H1 (cell line): ENCODE results near the gene CD79A. TPM values are rescaled to one million over a fixed set of nuclear protein-coding genes. Genes with fewer than 3 reads are reported as not detected.

ENCODE experiments used
- CTCF ChIA-PET: fragments of 300-600 bp; sonication (Branson Sonifier 250); formaldehyde crosslinking; loops from one replicate; lab custom pipeline; 2021; ENCODE audit not compliant: partially characterized antibody; lab: Charles Lee
- POLR2A ChIA-PET: fragments of 300-600 bp; sonication (Branson Sonifier 250); formaldehyde crosslinking; loops from one replicate; lab custom pipeline; 2021; ENCODE audit warnings: inconsistent platforms; ENCODE audit not compliant: partially characterized antibody; lab: Charles Lee
- DNase-seq, 2 experiments: peaks; one replicate each; pipeline versions ENCODE4 v3.0.0 to v3.0.0-alpha.2; 2010 to 2022; ENCODE audit warnings: low spot score in 2 of 2, low read depth in 1 of 2, mixed read lengths in 1 of 2
- FAIRE-seq: peaks from 2 replicates; lab custom pipeline; 2011; peaks lifted over from hg19 to GRCh38; lab: Jason Lieb, UNC
- H2AFZ ChIP-seq: 2 replicates; pipeline ENCODE4 v1.8.1; 2012; ENCODE audit warnings: low read length, inconsistent platforms
- H2AK5ac ChIP-seq: 2 replicates; pipeline ENCODE4 v1.6.1; 2013; ENCODE audit warnings: low read depth, low read length
- H2BK120ac ChIP-seq: replicated peaks from 2 replicates; pipeline ENCODE3; 2013; ENCODE audit warnings: low read depth, low read length, inconsistent platforms
- H2BK12ac ChIP-seq: 2 replicates; pipeline ENCODE4 v1.6.1; 2013; ENCODE audit warnings: low read depth, low read length
- H2BK15ac ChIP-seq: 2 replicates; pipeline ENCODE4 v1.6.1; 2013; ENCODE audit warnings: low read length
- H2BK20ac ChIP-seq: 2 replicates; pipeline ENCODE4 v1.6.1; 2013; ENCODE audit warnings: low read length
- H2BK5ac ChIP-seq: 2 replicates; pipeline ENCODE4 v1.6.1; 2013; ENCODE audit warnings: low read depth, low read length
- H3K14ac ChIP-seq: 2 replicates; pipeline ENCODE4 v1.6.1; 2013; ENCODE audit warnings: inconsistent platforms; ENCODE audit not compliant: insufficient read length
- H3K18ac ChIP-seq: 2 replicates; pipeline ENCODE4 v1.6.1; 2013; ENCODE audit warnings: low read length; ENCODE audit errors: extremely low read depth
- H3K23ac ChIP-seq: 2 replicates; pipeline ENCODE4 v1.6.1; 2013; ENCODE audit warnings: inconsistent platforms; ENCODE audit not compliant: insufficient read length
- H3K23me2 ChIP-seq: 2 replicates; pipeline ENCODE4 v1.6.1; 2013; ENCODE audit warnings: low read depth, low read length
- H3K27ac ChIP-seq: 2 replicates; pipeline ENCODE4 v1.6.1; 2011; ENCODE audit warnings: low read depth, low read length, inconsistent platforms
- H3K27me3 ChIP-seq, 4 experiments: replicated peaks in 1 of 4; 1 replicate in 1 of 4; 2 replicates in 3 of 4; pipeline versions ENCODE4 v1.6.1 to v1.8.1; 2011 to 2013; ENCODE audit warnings: low read length in 3 of 4, mild to moderate bottlenecking in 3 of 4, inconsistent platforms in 2 of 4, mixed read lengths in 2 of 4, moderate library complexity in 1 of 4; ENCODE audit not compliant: control insufficient read depth in 3 of 4, insufficient read depth in 3 of 4; ENCODE audit errors: extremely low read depth in 1 of 4
- H3K36me3 ChIP-seq, 4 experiments: 2 replicates each; pipeline versions ENCODE4 v1.6.1 to v1.8.1; 2011 to 2013; ENCODE audit warnings: mild to moderate bottlenecking in 4 of 4, low read length in 3 of 4, moderate library complexity in 2 of 4, control low read depth in 1 of 4, inconsistent platforms in 1 of 4; ENCODE audit not compliant: insufficient read depth in 4 of 4, control insufficient read depth in 2 of 4
- H3K4ac ChIP-seq: replicated peaks from 2 replicates; pipeline ENCODE3; 2013; ENCODE audit warnings: low read length, low read depth, mixed read lengths, inconsistent platforms; ENCODE audit not compliant: insufficient read length
- H3K4me1 ChIP-seq, 4 experiments: replicated peaks in 1 of 4; 1 replicate in 1 of 4; 2 replicates in 3 of 4; pipeline versions ENCODE4 v1.6.1 to v1.8.1; 2011 to 2013; ENCODE audit warnings: low read length in 3 of 4, inconsistent platforms in 2 of 4, mixed read lengths in 1 of 4; ENCODE audit not compliant: insufficient read depth in 4 of 4, control insufficient read depth in 3 of 4
- H3K4me2 ChIP-seq, 2 experiments: 2 replicates each; pipeline versions ENCODE4 v1.6.1 to v1.8.1; 2011 to 2013; ENCODE audit warnings: low read depth in 2 of 2, low read length in 2 of 2, control low read depth in 1 of 2, inconsistent platforms in 1 of 2, mild to moderate bottlenecking in 1 of 2; ENCODE audit not compliant: insufficient read depth in 1 of 2
- H3K4me3 ChIP-seq, 4 experiments: fragments of 200-600, 300-600 bp in 1 of 4; sonication (generic), shearing (Covaris generic), sonication (Bioruptor Twin) in 1 of 4; 2 replicates each; pipeline versions ENCODE4 v1.5.1 to v1.8.1; 2011 to 2016; ENCODE audit warnings: low read length in 4 of 4, low read depth in 3 of 4, control low read depth in 2 of 4, inconsistent platforms in 2 of 4, mild to moderate bottlenecking in 2 of 4, mixed read lengths in 1 of 4, moderate library complexity in 1 of 4; ENCODE audit not compliant: insufficient read depth in 2 of 4; ENCODE audit errors: extremely low read depth in 1 of 4
- H3K56ac ChIP-seq: replicated peaks from 2 replicates; pipeline ENCODE3; 2013; ENCODE audit warnings: low read depth, mild to moderate bottlenecking, mixed read lengths, low read length, inconsistent platforms; ENCODE audit not compliant: insufficient read length
- H3K79me1 ChIP-seq: 2 replicates; pipeline ENCODE4 v1.6.1; 2013; ENCODE audit warnings: low read depth, low read length, control low read depth
- H3K79me2 ChIP-seq, 2 experiments: 2 replicates each; pipeline versions ENCODE4 v1.6.1 to v1.8.1; 2012 to 2013; ENCODE audit warnings: low read length in 2 of 2, mild to moderate bottlenecking in 2 of 2, inconsistent platforms in 1 of 2; ENCODE audit not compliant: insufficient read depth in 2 of 2, control insufficient read depth in 1 of 2
- H3K9ac ChIP-seq, 4 experiments: replicated peaks in 1 of 4; 1 replicate in 1 of 4; 2 replicates in 3 of 4; pipeline versions ENCODE4 v1.6.1 to v1.8.1; 2011 to 2013; ENCODE audit warnings: low read depth in 3 of 4, low read length in 3 of 4, control low read depth in 2 of 4, mild to moderate bottlenecking in 2 of 4, moderate library complexity in 2 of 4, inconsistent platforms in 1 of 4; ENCODE audit errors: extremely low read depth in 1 of 4
- H3K9me3 ChIP-seq, 2 experiments: 2 replicates each; pipeline versions ENCODE4 v1.6.1 to v1.8.1; 2012 to 2013; ENCODE audit warnings: mild to moderate bottlenecking in 2 of 2, moderate library complexity in 2 of 2, control low read depth in 1 of 2, inconsistent platforms in 1 of 2, low read depth in 1 of 2, low read length in 1 of 2, mixed read lengths in 1 of 2; ENCODE audit not compliant: insufficient read depth in 2 of 2
- H4K20me1 ChIP-seq, 2 experiments: replicated peaks in 1 of 2; 2 replicates each; pipeline versions ENCODE3 to v1.8.1; 2011 to 2013; ENCODE audit warnings: inconsistent platforms in 2 of 2, low read length in 2 of 2, mild to moderate bottlenecking in 1 of 2; ENCODE audit not compliant: insufficient read depth in 2 of 2, control insufficient read depth in 1 of 2
- H4K5ac ChIP-seq: 2 replicates; pipeline ENCODE4 v1.6.1; 2013; ENCODE audit warnings: low read length, low read depth, mixed read lengths, inconsistent platforms; ENCODE audit not compliant: insufficient read length
- H4K8ac ChIP-seq: 2 replicates; pipeline ENCODE4 v1.8.0; 2013; ENCODE audit warnings: mild to moderate bottlenecking, moderate library complexity, low read length, inconsistent platforms; ENCODE audit not compliant: insufficient read depth; ENCODE audit errors: extremely low read depth
- H4K91ac ChIP-seq: replicated peaks from 2 replicates; pipeline ENCODE3; 2013; ENCODE audit warnings: low read length, mixed read lengths, inconsistent platforms; ENCODE audit not compliant: insufficient read length
- CHD1 ChIP-seq: IDR thresholded peaks from 2 replicates; pipeline ENCODE4 v1.6.1; 2012; ENCODE audit warnings: low read depth, low read length, improper control_type of control experiment
- CREB1 ChIP-seq: IDR thresholded peaks from 2 replicates; pipeline ENCODE4 v1.6.1; 2012; ENCODE audit warnings: inconsistent platforms
- HDAC6 ChIP-seq: IDR thresholded peaks from one replicate; pipeline ENCODE4 v1.7.1; 2012; ENCODE audit warnings: low read depth, mild to moderate bottlenecking, inconsistent platforms, low read length, moderate library complexity
- MAFK ChIP-seq: IDR thresholded peaks from 2 replicates; pipeline ENCODE4 v1.6.1; 2012; ENCODE audit warnings: low read depth, mild to moderate bottlenecking, improper control_type of control experiment, low read length
- SIX5 ChIP-seq: IDR thresholded peaks from 2 replicates; pipeline ENCODE4 v1.6.1; 2011; ENCODE audit warnings: mild to moderate bottlenecking, low read depth, low read length
- SP1 ChIP-seq: IDR thresholded peaks from 2 replicates; pipeline ENCODE4 v1.6.1; 2011; ENCODE audit warnings: low read depth, low read length
- WGBS, 2 experiments: shearing (Covaris generic) in 1 of 2; methylation state at CpG; one replicate each; pipeline versions ENCODE4 v1.1.6 to v1.1.7; 2013 to 2015; ENCODE audit warnings: low lambda C conversion rate in 2 of 2, mixed read lengths in 2 of 2, inconsistent platforms in 1 of 2, low coverage in 1 of 2, missing lambda C conversion rate in 1 of 2; ENCODE audit not compliant: insufficient replicate concordance in 2 of 2, insufficient coverage in 1 of 2, insufficient read length in 1 of 2; ENCODE audit errors: extremely low coverage in 1 of 2, missing lambda C conversion rate in 1 of 2; 5-methylcytosine and 5-hydroxymethylcytosine counted together
- polyA plus RNA-seq, 7 experiments: library from polyadenylated mRNA; depleted of rRNA in 3 of 7; stranded (reverse) in 5 of 7; unstranded in 2 of 7; fragments of >200 nt in 5 of 7; fragments of 200-250 nt in 2 of 7; gene quantifications; 1 replicate in 5 of 7; 2 replicates in 1 of 7; 4 replicates in 1 of 7; pipeline versions ENCODE4 v1.2.1 to v1.2.3, GENCODE V29; 2011 to 2013; ENCODE audit warnings: missing spikeins in 2 of 7, mixed read lengths in 2 of 7
- total RNA-seq: library from RNA; stranded (reverse); fragmentation: NEBNext Ultra II Directional; extraction: Animal tissue kit (Norgen Biotek cat#: 25700); gene quantifications from 2 replicates; pipeline ENCODE4 v1.2.1, GENCODE V29; 2021

Gene CD79A
- total and polyA plus RNA-seq, 2 of the 8 experiments (the other 6 are each of a cell fraction or from before 2014, with no cell fraction given): 0.54 to 0.77 TPM

GRCh38 chr19:41868989-41869300, 8.1 kb upstream of the CD79A start:
- no peak overlapping the region for H2BK120ac ChIP-seq
- H3K4me1 ChIP-seq: peaks cover 0 to 5% (median 2%) of the 10 kb centered on the region in 4 experiments; a peak in 5 of 7 replicates
- ChIA-PET CTCF (interaction anchor here (0.9 kb wide), 1 partner anchor 69 kb away, joined by 3 read pairs; no protein-coding TSS in a partner anchor), POLR2A (interaction anchor here (0.6 to 13.9 kb wide), 16 partner anchors 11 to 692 kb away, joined by 3 to 298 read pairs (median 6); partner anchors contain the start of genes ARHGEF1, B9D2, RABAC1 and RPS19)
- H3K27ac ChIP-seq: no peak overlapping the region
- H3K27me3 ChIP-seq: no peaks in the 10 kb centered on the region
- DNase-seq: no peak
- H3K56ac ChIP-seq: no peak overlapping the region
- H3K9ac ChIP-seq: no peak overlapping the region
- no peak overlapping the region for H2AK5ac ChIP-seq
- H3K79me2 ChIP-seq: peaks cover 0 to 37% of the 10 kb centered on the region in 2 experiments; a peak in 3 of 4 replicates
- H2AFZ ChIP-seq: no peak overlapping the region
- no peak overlapping the region for H3K23ac ChIP-seq
- H4K8ac ChIP-seq: no peak overlapping the region
- H3K4ac ChIP-seq: no peak overlapping the region
- no peaks in the 10 kb centered on the region for H3K23me2 ChIP-seq
- no peak overlapping the region for H2BK20ac ChIP-seq
- no peak overlapping the region for H3K18ac ChIP-seq
- no peak for FAIRE-seq
- TF ChIP-seq MAFK (no peak), CHD1 (no peak), SP1 (no peak), SIX5 (no peak), HDAC6 (no peak), CREB1 (no peak)
- 96% methylated on average over 10 of the region's 12 CpGs; no CpG with 5 or more reads in 1 of the 2 experiments for WGBS, 2 experiments
- H4K91ac ChIP-seq: no peak overlapping the region
- H3K79me1 ChIP-seq: peaks cover 16% of the 10 kb centered on the region
- H2BK12ac ChIP-seq: no peak overlapping the region
- H2BK5ac ChIP-seq: no peak overlapping the region
- no peaks in the 10 kb centered on the region for H3K9me3 ChIP-seq
- no peak overlapping the region for H4K5ac ChIP-seq
- peaks cover 43 to 76% (median 66%) of the 10 kb centered on the region in 4 experiments for H3K36me3 ChIP-seq
- H4K20me1 ChIP-seq: peaks cover 37 to 47% of the 10 kb centered on the region in 2 experiments
- no peak overlapping the region for H2BK15ac ChIP-seq
- H3K4me3 ChIP-seq: no peak overlapping the region
- H3K4me2 ChIP-seq: no peak overlapping the region
- H3K14ac ChIP-seq: no peak overlapping the region
